Central memory CD4-positive, alpha-beta T cell (primary cell): ENCODE results near the gene GMDS.

Experiments used
- DNase-seq: peaks from one replicate; pipeline ENCODE4 v3.0.0; 2022

GMDS gene

GRCh38 chr6:2173203-2173961 lies 72.0 kb downstream of the GMDS start:
- no peak for DNase-seq

- DNase-seq, result no peak
Observed at GRCh38 chr6:2171728-2172127, 73.7 kb downstream of the GMDS start.

GRCh38 chr6:2168480-2168879 lies 76.9 kb downstream of the GMDS start:
- no peak for DNase-seq

- DNase-seq, result no peak
Observed at GRCh38 chr6:2166717-2167116, 78.7 kb downstream of the GMDS start.

GRCh38 chr6:2165286-2165685 lies 80.1 kb downstream of the GMDS start:
- no peak for DNase-seq

GRCh38 chr6:2164481-2164880 lies 80.9 kb downstream of the GMDS start:
- DNase-seq, result no peak

- DNase-seq, result no peak
Observed at GRCh38 chr6:2162079-2162445, 83.3 kb downstream of the GMDS start.

- no peak for DNase-seq
Observed at GRCh38 chr6:2158596-2159271, 86.7 kb downstream of the GMDS start.

- DNase-seq, result peak; percentile 6
Observed at GRCh38 chr6:2157441-2158127, 87.8 kb downstream of the GMDS start.

GRCh38 chr6:2155206-2155605 lies 90.2 kb downstream of the GMDS start:
- no peak for DNase-seq

- no peak for DNase-seq
Observed at GRCh38 chr6:2149361-2150006, 95.9 kb downstream of the GMDS start.

GRCh38 chr6:2148748-2149147 lies 96.7 kb downstream of the GMDS start:
- no peak for DNase-seq

GRCh38 chr6:2147766-2148448 lies 97.5 kb downstream of the GMDS start:
- no peak for DNase-seq

GRCh38 chr6:2147261-2147660 lies 98.1 kb downstream of the GMDS start:
- DNase-seq, result no peak

GRCh38 chr6:2144210-2144609 lies 101.2 kb downstream of the GMDS start:
- DNase-seq, result no peak

- DNase-seq, result no peak
Observed at GRCh38 chr6:2141644-2142290, 103.6 kb downstream of the GMDS start.

GRCh38 chr6:2140438-2141128 lies 104.8 kb downstream of the GMDS start:
- no peak for DNase-seq

GRCh38 chr6:2135401-2135800 lies 110.0 kb downstream of the GMDS start:
- DNase-seq, result no peak

GRCh38 chr6:2134554-2134953 lies 110.9 kb downstream of the GMDS start:
- no peak for DNase-seq

GRCh38 chr6:2133716-2134310 lies 111.6 kb downstream of the GMDS start:
- no peak for DNase-seq

GRCh38 chr6:2132916-2133315 lies 112.5 kb downstream of the GMDS start:
- DNase-seq, result no peak
